Stimulated activated CD4-positive, alpha-beta T cell treated with anti-CD3 and anti-CD28 coated beads, Interleukin-2, amount 100 ng/mL, for 48 hours (primary cell): ENCODE measurements around the gene TAGLN.
"Not testable (repeated sequence)": the region's sequence is repeated elsewhere in the genome, so short reads cannot be mapped to it uniquely, and the experiment has no call there.

Source experiments
- DNase-seq, 2 donors: peaks; one replicate each; pipeline ENCODE4 v3.0.0-alpha.2; 2020

Gene TAGLN

GRCh38 chr11:117181586-117182550 is 17.3 kb upstream of the TAGLN start:
- DNase-seq = no peak

GRCh38 chr11:117182551-117182935 is 16.6 kb upstream of the TAGLN start:
- DNase-seq = no peak

GRCh38 chr11:117183178-117183577 is 16.0 kb upstream of the TAGLN start:
- not testable (repeated sequence) for DNase-seq

GRCh38 chr11:117183724-117184349 is 15.3 kb upstream of the TAGLN start:
- DNase-seq = no peak

- DNase-seq = no peak
These were observed 13.3 kb upstream of the TAGLN start for GRCh38 chr11:117185736-117186430.

- no peak for DNase-seq
These were observed 12.8 kb upstream of the TAGLN start for GRCh38 chr11:117186431-117186761.

- no peak for DNase-seq
These were observed 12.2 kb upstream of the TAGLN start for GRCh38 chr11:117187007-117187406.

GRCh38 chr11:117187428-117187798 is 11.8 kb upstream of the TAGLN start:
- no peak for DNase-seq

- DNase-seq = no peak
These were observed 11.2 kb upstream of the TAGLN start for GRCh38 chr11:117187799-117188481.

GRCh38 chr11:117188620-117189081 is 10.5 kb upstream of the TAGLN start:
- no peak for DNase-seq

- DNase-seq = no peak
These were observed 9.8 kb upstream of the TAGLN start for GRCh38 chr11:117189191-117189940.

GRCh38 chr11:117189941-117190544 is 9.1 kb upstream of the TAGLN start:
- DNase-seq = no peak

- no peak for DNase-seq
These were observed 7.3 kb upstream of the TAGLN start for GRCh38 chr11:117191680-117192400.

GRCh38 chr11:117192401-117192875 is 6.7 kb upstream of the TAGLN start:
- no peak for DNase-seq

- no peak for DNase-seq
These were observed 5.8 kb upstream of the TAGLN start for GRCh38 chr11:117193130-117194020.

- DNase-seq = no peak
These were observed 4.9 kb upstream of the TAGLN start for GRCh38 chr11:117194267-117194666.

GRCh38 chr11:117195258-117195657 is 3.9 kb upstream of the TAGLN start:
- DNase-seq = no peak

GRCh38 chr11:117195761-117196160 is 3.4 kb upstream of the TAGLN start:
- DNase-seq = no peak

- DNase-seq = no peak
These were observed 2.2 kb upstream of the TAGLN start for GRCh38 chr11:117197006-117197405.
